Activated T-helper 17 cell treated with anti-CD3 and anti-CD28 coated beads, Interleukin-2, amount 50 U/mL, for 72 hours (primary cell): ENCODE data around the gene KBTBD12. TPM values are rescaled to one million over a fixed set of nuclear protein-coding genes. Genes with fewer than 3 reads are reported as not detected.

Experiments
- ATAC-seq: fragments of 150-1000 bp; cut with Tn5 transposase; replicated peaks from 2 replicates; pipeline ENCODE4 v1.10.0; 2021; ENCODE audit warnings: mild to moderate bottlenecking, moderate library complexity
- H3K27ac Mint-ChIP-seq: one replicate; pipeline ENCODE4 v1.8.0; 2022; ENCODE audit warnings: mixed read lengths
- H3K27me3 Mint-ChIP-seq: one replicate; pipeline ENCODE4 v1.8.0; 2022; ENCODE audit warnings: mixed read lengths
- H3K36me3 Mint-ChIP-seq: one replicate; pipeline ENCODE4 v1.8.0; 2022; ENCODE audit warnings: low read depth, mild to moderate bottlenecking, mixed read lengths
- H3K4me1 Mint-ChIP-seq: one replicate; pipeline ENCODE4 v1.8.0; 2022; ENCODE audit warnings: mixed read lengths
- H3K4me3 Mint-ChIP-seq: one replicate; pipeline ENCODE4 v1.8.0; 2022; ENCODE audit warnings: mild to moderate bottlenecking, mixed read lengths
- H3K9me3 Mint-ChIP-seq: one replicate; pipeline ENCODE4 v1.8.0; 2022; ENCODE audit warnings: mixed read lengths
- total RNA-seq, 2 donors: library from RNA; stranded (reverse); gene quantifications; one replicate each; pipeline ENCODE4 v1.2.3, GENCODE V29; 2022

The KBTBD12 gene
- total RNA-seq, 2 donors from 2014 or later = not detected

- no peak for ATAC-seq
- Mint-ChIP-seq H3K27ac (no peak overlapping the region), H3K4me1 (no peaks in the 10 kb centered on the region), H3K36me3 (no peaks in the 10 kb centered on the region), H3K4me3 (no peak overlapping the region), H3K27me3 (peaks cover 54% of the 10 kb centered on the region), H3K9me3 (no peaks in the 10 kb centered on the region)
Measured at GRCh38 chr3:127914584-127914983, 448 bp upstream of the KBTBD12 start.

DNA sequence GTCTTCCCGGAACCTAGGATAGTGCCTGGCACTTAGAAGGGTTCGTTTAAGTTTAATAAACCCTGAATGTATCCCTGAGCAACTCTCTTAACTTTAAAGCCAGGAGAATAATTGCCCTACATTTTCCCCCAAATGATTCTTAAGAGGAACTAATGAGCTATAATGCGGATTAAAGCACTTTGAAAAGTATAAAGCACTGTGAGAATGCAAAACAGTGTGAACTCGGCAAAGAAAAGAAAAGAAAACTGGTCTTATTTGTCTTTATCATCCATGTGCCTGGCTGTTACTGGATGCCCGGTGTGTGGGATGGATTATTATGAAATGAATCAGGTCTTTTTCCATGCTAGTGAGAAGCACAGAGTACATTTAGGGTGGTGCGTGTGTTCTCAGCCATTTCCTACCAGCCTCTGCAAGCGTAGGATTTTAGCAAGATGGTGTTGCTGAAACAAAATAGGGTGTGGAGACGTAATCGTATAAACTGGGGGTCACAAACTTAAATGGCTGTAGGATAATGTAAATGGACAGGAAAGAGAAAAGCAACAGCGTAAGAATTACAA, 983 bp downstream of the KBTBD12 start:
- ATAC-seq = no peak
- H3K4me1 Mint-ChIP-seq = no peaks in the 10 kb centered on the region
- H3K4me3 Mint-ChIP-seq = no peak overlapping the region
- peaks cover 49% of the 10 kb centered on the region for H3K27me3 Mint-ChIP-seq
- H3K36me3 Mint-ChIP-seq = no peaks in the 10 kb centered on the region
- no peaks in the 10 kb centered on the region for H3K9me3 Mint-ChIP-seq
- H3K27ac Mint-ChIP-seq = no peak overlapping the region

- Mint-ChIP-seq H3K4me1 (peaks cover 4% of the 10 kb centered on the region), H3K9me3 (no peaks in the 10 kb centered on the region), H3K4me3 (no peak overlapping the region), H3K27me3 (peaks cover 31% of the 10 kb centered on the region), H3K27ac (no peak overlapping the region), H3K36me3 (no peaks in the 10 kb centered on the region)
- no peak for ATAC-seq
Measured at GRCh38 chr3:127920738-127921137, 5.7 kb downstream of the KBTBD12 start.

- Mint-ChIP-seq H3K27me3 (peaks cover 31% of the 10 kb centered on the region), H3K27ac (no peak overlapping the region), H3K4me1 (peaks cover 4% of the 10 kb centered on the region), H3K36me3 (no peaks in the 10 kb centered on the region), H3K9me3 (no peaks in the 10 kb centered on the region), H3K4me3 (no peak overlapping the region)
- no peak for ATAC-seq
Measured at GRCh38 chr3:127923611-127924010, 8.6 kb downstream of the KBTBD12 start.

GRCh38 chr3:127925384-127925783, 10.4 kb downstream of the KBTBD12 start:
- H3K27ac Mint-ChIP-seq = no peak overlapping the region
- peaks cover 4% of the 10 kb centered on the region for H3K4me1 Mint-ChIP-seq
- no peak overlapping the region for H3K4me3 Mint-ChIP-seq
- no peaks in the 10 kb centered on the region for H3K36me3 Mint-ChIP-seq
- no peaks in the 10 kb centered on the region for H3K9me3 Mint-ChIP-seq
- peaks cover 35% of the 10 kb centered on the region for H3K27me3 Mint-ChIP-seq
- ATAC-seq = no peak

DNA sequence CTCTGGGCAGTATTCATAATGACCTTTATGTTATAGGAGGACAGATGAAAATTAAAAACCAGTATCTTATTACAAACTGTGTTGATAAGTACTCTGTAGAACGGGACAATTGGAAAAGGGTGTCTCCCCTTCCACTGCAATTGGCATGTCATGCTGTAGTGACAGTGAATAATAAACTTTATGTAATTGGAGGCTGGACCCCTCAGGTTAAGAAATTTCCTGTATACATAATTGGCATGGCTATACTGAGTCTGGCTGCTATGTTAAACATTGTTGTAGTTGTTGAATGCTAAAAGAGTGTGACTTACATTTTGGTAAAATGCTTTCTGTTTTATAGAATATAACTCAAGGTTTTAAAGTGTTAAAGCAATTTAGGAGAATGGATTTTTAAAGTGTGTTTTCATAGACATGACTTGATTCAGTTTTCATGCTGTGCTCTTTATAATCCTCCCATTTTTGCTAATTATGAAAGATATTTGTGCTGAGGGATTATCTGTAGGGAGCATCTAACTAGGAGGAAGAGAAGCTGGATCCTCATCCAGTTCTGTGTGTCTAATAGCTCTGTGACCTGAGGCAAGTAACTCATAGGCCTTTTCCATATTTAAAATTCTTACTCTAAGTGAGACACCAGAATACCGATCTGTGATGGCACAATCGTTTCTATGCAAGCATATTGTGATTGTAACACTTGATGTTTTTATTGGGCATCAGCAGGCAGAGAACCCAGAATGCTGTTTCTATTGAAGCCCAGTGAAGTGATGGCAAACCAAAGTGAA, 13.0 kb downstream of the KBTBD12 start:
- no peak for ATAC-seq
- Mint-ChIP-seq H3K9me3 (no peaks in the 10 kb centered on the region), H3K4me1 (peaks cover 4% of the 10 kb centered on the region), H3K27me3 (peaks cover 40% of the 10 kb centered on the region), H3K36me3 (no peaks in the 10 kb centered on the region), H3K4me3 (no peak overlapping the region), H3K27ac (no peak overlapping the region)

- Mint-ChIP-seq H3K27ac (no peak overlapping the region), H3K36me3 (no peaks in the 10 kb centered on the region), H3K9me3 (no peaks in the 10 kb centered on the region), H3K27me3 (peaks cover 49% of the 10 kb centered on the region), H3K4me1 (peaks cover 4% of the 10 kb centered on the region), H3K4me3 (no peak overlapping the region)
- ATAC-seq = no peak
Measured at GRCh38 chr3:127929818-127930413, 14.9 kb downstream of the KBTBD12 start.

- H3K27me3 Mint-ChIP-seq = peaks cover 33% of the 10 kb centered on the region
- H3K27ac Mint-ChIP-seq = no peak overlapping the region
- no peaks in the 10 kb centered on the region for H3K36me3 Mint-ChIP-seq
- H3K9me3 Mint-ChIP-seq = no peaks in the 10 kb centered on the region
- ATAC-seq = no peak
- H3K4me3 Mint-ChIP-seq = no peak overlapping the region
- H3K4me1 Mint-ChIP-seq = no peaks in the 10 kb centered on the region
Measured at GRCh38 chr3:127933396-127933795, 18.4 kb downstream of the KBTBD12 start.

GRCh38 chr3:127938800-127939199, 23.8 kb downstream of the KBTBD12 start:
- Mint-ChIP-seq H3K27me3 (peaks cover 11% of the 10 kb centered on the region), H3K27ac (no peak overlapping the region), H3K36me3 (no peaks in the 10 kb centered on the region), H3K9me3 (no peaks in the 10 kb centered on the region), H3K4me1 (no peaks in the 10 kb centered on the region), H3K4me3 (no peak overlapping the region)
- no peak for ATAC-seq

- Mint-ChIP-seq H3K4me1 (no peaks in the 10 kb centered on the region), H3K36me3 (no peaks in the 10 kb centered on the region), H3K9me3 (no peaks in the 10 kb centered on the region), H3K4me3 (no peak overlapping the region), H3K27me3 (peaks cover 4% of the 10 kb centered on the region), H3K27ac (no peak overlapping the region)
- ATAC-seq = no peak
Measured at GRCh38 chr3:127940116-127940515, 25.1 kb downstream of the KBTBD12 start.

DNA sequence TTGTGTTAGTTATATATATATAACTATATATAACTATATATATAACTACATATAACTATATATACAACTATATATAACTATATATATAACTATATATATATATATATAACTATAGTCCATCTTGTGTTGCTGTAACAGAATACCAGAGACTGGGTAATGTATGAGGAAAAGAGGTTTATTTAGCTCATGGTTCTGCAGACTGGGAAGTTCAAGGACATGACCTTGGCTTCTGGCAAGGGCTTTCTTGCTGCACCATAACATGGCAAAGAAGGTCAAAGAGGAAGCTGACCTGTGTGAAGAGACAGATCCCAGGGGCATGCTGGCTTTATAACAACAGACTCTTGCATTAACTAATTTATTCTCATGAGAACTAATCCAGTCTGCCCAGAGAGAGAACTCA, 27.6 kb downstream of the KBTBD12 start:
- ATAC-seq = no peak
- H3K27ac Mint-ChIP-seq = no peak overlapping the region
- H3K27me3 Mint-ChIP-seq = peaks cover 7% of the 10 kb centered on the region
- H3K4me1 Mint-ChIP-seq = no peaks in the 10 kb centered on the region
- no peaks in the 10 kb centered on the region for H3K36me3 Mint-ChIP-seq
- H3K4me3 Mint-ChIP-seq = no peak overlapping the region
- H3K9me3 Mint-ChIP-seq = no peaks in the 10 kb centered on the region

GRCh38 chr3:127948211-127948610, 33.2 kb downstream of the KBTBD12 start:
- Mint-ChIP-seq H3K36me3 (no peaks in the 10 kb centered on the region), H3K4me1 (no peaks in the 10 kb centered on the region), H3K4me3 (no peak overlapping the region), H3K9me3 (no peaks in the 10 kb centered on the region), H3K27me3 (peaks cover 28% of the 10 kb centered on the region), H3K27ac (no peak overlapping the region)
- ATAC-seq = no peak

- no peak overlapping the region for H3K27ac Mint-ChIP-seq
- no peak overlapping the region for H3K4me3 Mint-ChIP-seq
- no peaks in the 10 kb centered on the region for H3K36me3 Mint-ChIP-seq
- no peaks in the 10 kb centered on the region for H3K4me1 Mint-ChIP-seq
- H3K27me3 Mint-ChIP-seq = peaks cover 30% of the 10 kb centered on the region
- no peak for ATAC-seq
- H3K9me3 Mint-ChIP-seq = no peaks in the 10 kb centered on the region
Measured at GRCh38 chr3:127949446-127950055, 34.5 kb downstream of the KBTBD12 start.

DNA sequence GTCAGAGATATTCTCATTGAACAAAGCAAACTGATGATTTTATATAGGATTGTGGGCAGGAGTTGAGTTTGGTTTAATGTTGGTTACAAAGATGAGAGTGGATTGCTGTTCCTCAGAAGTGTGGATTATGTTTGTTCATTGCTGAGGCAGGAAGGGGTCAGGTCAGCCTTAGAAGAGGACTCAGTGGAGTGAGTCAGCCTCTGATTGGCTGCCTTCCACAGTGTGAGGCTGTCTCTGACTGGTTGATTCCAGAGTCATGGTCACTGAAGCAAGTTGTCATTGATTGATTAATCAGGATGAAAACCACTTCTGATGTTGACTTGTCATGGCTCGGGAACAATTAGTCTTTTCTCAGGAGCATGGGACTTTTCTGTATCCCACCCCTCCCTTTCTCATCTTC, 36.2 kb downstream of the KBTBD12 start:
- Mint-ChIP-seq H3K9me3 (no peaks in the 10 kb centered on the region), H3K27me3 (peaks cover 34% of the 10 kb centered on the region), H3K27ac (no peak overlapping the region), H3K4me3 (no peak overlapping the region), H3K4me1 (no peaks in the 10 kb centered on the region), H3K36me3 (no peaks in the 10 kb centered on the region)
- ATAC-seq = no peak
